Measurements from ENCODE around the gene PCDH9.

GRCh38 chr13:67192751-67193150, 37.4 kb downstream of the PCDH9 start:
- no peak for TF ChIP-seq CTCF (conservative IDR thresholded peaks at IDR 0.05; ENCODE audit: low read length)
- TF ChIP-seq EZH2phosphoT487 (IDR thresholded peaks at IDR 0.05; ENCODE audit: borderline replicate concordance), result no peak

Data from Loucy (cell line).